Stimulated activated CD8-positive, alpha-beta memory T cell treated with anti-CD3 and anti-CD28 coated beads, Interleukin-12 subunit alpha, Interleukin-12 subunit beta, amount 100 ng/mL, for 1 hour (primary cell): ENCODE data around the gene TBC1D4.
"Not testable (repeated sequence)": the region's sequence is repeated elsewhere in the genome, so short reads cannot be mapped to it uniquely, and the experiment has no call there.

ENCODE experiments used
- DNase-seq: peaks from one replicate; pipeline ENCODE4 v3.0.0-alpha.2; 2020; ENCODE audit warnings: low read depth

Gene TBC1D4

GRCh38 chr13:75356421-75356820 lies 125.5 kb downstream of the TBC1D4 start:
- no peak for DNase-seq

GRCh38 chr13:75355609-75356008 lies 126.4 kb downstream of the TBC1D4 start:
- no peak for DNase-seq

- DNase-seq, result no peak
These were observed 128.2 kb downstream of the TBC1D4 start for GRCh38 chr13:75353781-75354193.

- no peak for DNase-seq
These were observed 129.2 kb downstream of the TBC1D4 start for GRCh38 chr13:75352641-75353327.

GRCh38 chr13:75351538-75351937 lies 130.4 kb downstream of the TBC1D4 start:
- not testable (repeated sequence) for DNase-seq

- DNase-seq, result no peak
These were observed 134.0 kb downstream of the TBC1D4 start for GRCh38 chr13:75347925-75348324.

- no peak for DNase-seq
These were observed 134.5 kb downstream of the TBC1D4 start for GRCh38 chr13:75347457-75347856.

GRCh38 chr13:75345193-75345592 lies 136.8 kb downstream of the TBC1D4 start:
- no peak for DNase-seq

- DNase-seq, result no peak
These were observed 140.9 kb downstream of the TBC1D4 start for GRCh38 chr13:75341028-75341427.

GRCh38 chr13:75339635-75340374 lies 142.2 kb downstream of the TBC1D4 start:
- DNase-seq, result no peak

GRCh38 chr13:75334634-75335447 lies 147.1 kb downstream of the TBC1D4 start:
- DNase-seq, result no peak

GRCh38 chr13:75333103-75333502 lies 148.9 kb downstream of the TBC1D4 start:
- DNase-seq, result no peak

GRCh38 chr13:75331792-75332349 lies 150.1 kb downstream of the TBC1D4 start:
- no peak for DNase-seq

GRCh38 chr13:75330770-75331169 lies 151.2 kb downstream of the TBC1D4 start:
- no peak for DNase-seq

GRCh38 chr13:75329723-75330122 lies 152.2 kb downstream of the TBC1D4 start:
- no peak for DNase-seq

- no peak for DNase-seq
These were observed 152.9 kb downstream of the TBC1D4 start for GRCh38 chr13:75329097-75329496.

GRCh38 chr13:75327135-75327510 lies 154.8 kb downstream of the TBC1D4 start:
- DNase-seq, result no peak

- DNase-seq, result peak; percentile 8
These were observed 155.5 kb downstream of the TBC1D4 start for GRCh38 chr13:75326173-75327134.

- DNase-seq, result no peak
These were observed 156.3 kb downstream of the TBC1D4 start for GRCh38 chr13:75325711-75326110.

GRCh38 chr13:75324413-75324940 lies 157.5 kb downstream of the TBC1D4 start:
- DNase-seq, result no peak

GRCh38 chr13:75321084-75321483 lies 160.9 kb downstream of the TBC1D4 start:
- DNase-seq, result no peak
